GM21737 (cell line): ENCODE data around the gene PELO.

Source experiments
- ATAC-seq: cut with Tn5 transposase; IDR thresholded peaks from one replicate; pipeline ENCODE4 v1.9.1; 2021; ENCODE audit warnings: mild to moderate bottlenecking, moderate library complexity; ENCODE audit not compliant: unreplicated experiment

PELO gene

DNA sequence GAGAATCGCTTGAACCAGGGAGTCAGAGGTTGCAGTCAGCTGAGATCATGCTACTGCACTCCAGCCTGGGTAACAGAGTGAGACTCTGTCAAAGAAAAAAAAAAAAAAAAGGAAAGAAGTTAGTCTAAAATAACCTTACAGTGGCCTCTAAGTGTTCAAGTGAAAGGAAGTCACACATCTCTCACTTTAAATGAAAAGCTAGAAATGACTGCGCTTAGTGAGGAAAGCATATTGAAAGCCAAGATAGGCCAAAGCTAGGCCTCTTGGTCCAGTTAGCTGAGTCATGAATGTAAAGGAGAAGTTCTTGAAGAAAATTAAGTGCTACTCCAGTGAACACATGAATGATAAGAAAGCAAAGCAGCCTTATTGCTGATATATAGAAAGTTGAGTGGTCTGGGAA is 38.1 kb downstream of the PELO start:
- peak; percentile 89 for ATAC-seq

DNA sequence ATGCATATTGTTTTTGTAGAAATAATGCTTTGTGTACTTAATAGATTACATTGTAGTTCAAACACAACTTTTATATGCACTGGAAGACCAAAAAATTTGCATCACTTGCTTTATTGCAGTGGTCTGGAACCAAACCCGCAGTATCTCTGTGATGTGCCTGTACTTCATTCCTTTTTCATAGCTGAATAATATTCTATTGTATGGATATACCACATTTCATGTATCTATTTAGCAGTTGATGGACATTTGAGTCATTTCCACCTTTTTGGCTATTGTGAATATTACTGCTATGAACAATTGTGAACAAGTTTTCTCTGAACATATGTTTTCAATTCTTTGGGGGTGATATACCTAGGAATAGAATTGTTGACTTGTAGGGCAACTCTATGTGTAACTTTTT is 40.1 kb downstream of the PELO start:
- no peak for ATAC-seq

DNA sequence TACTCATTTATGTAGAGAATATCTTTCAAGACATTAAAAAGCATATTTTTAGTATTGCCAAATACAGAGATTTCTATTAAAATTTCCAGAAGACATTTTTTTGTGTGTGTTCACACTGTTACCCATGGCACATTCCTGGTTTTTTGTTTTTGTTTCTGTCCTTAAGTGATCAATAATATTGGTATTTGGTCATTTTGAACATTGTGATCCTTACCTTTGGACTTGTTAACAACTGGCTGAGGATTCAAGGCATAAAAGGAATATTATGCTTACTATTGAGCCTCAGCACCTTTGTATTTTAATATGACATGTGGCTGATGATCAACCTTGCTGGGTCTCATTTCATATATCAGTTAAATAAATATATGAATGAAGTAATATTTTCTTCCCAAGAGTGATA is 41.9 kb downstream of the PELO start:
- no peak for ATAC-seq

DNA sequence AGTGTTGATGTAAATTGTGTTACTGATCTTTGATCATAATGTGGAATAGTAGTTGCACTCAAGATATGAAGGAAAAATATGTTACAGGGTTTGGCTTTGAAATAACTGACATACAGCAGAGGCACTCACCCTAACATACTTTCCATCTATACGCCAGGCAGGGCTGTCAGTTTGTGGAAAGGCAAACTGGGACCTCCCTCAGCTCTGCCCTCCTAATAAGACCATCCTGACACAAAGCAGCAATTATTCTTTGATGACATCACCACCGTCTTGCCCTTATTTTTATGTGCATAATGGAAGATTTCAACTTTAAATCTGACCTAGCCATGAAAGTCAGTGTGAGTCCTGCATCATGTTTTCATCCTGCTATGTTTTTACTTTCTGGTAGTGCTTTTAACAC is 42.9 kb downstream of the PELO start:
- ATAC-seq = no peak

DNA sequence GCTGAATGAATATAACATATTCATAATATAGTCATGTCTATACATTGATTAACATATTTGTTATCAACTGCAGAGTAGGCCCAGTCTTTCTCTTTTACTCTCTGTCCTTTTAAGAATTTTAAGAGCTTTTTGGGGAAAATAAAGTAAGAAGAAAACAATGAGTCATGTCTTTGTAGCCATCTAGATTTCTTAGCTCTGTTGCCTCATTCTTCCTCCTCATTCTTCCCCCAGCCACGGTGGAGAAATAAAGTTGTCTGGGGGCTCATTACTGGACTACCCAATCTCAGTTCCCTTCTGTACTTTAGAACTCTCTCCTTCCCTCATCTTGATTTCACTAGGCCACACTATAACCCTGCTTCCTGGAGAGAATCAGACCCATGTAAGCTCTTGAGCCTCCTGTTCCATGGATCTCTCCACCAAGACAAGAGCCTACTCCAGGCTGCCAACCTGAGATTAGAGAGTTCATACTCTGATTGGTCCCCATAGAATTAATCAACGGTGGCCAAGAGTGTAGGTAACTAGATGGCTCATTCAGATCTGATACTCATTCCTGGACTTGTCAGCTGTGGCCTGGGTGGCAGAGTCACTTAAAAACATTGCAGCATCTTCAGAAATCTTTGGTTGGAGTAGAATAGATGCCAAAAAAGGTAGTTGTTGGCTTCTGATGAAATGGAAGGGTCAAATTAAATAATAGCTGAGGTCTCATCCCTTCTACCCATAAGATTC is 44.2 kb downstream of the PELO start:
- ATAC-seq = no peak

DNA sequence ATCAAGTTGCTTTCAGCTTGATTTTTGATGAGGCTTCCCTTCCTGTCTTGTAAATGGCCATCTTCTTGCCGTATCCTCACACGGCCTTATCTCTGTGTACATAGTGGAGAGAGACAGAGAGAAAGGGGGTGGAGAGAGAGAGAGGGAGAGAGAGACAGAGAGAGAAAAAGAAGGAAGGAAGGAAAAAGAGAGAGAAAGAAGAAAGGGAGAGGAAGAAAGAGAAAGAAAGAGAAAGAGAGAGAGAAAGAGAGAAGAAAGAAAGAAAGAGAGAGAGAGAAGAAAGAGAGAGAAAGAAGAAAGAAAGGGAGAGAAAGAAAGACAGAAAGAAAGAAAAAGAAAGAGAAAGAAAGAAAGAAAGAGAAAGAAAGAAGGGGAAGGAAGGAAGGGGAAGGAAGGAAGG is 46.6 kb downstream of the PELO start:
- ATAC-seq = no peak

DNA sequence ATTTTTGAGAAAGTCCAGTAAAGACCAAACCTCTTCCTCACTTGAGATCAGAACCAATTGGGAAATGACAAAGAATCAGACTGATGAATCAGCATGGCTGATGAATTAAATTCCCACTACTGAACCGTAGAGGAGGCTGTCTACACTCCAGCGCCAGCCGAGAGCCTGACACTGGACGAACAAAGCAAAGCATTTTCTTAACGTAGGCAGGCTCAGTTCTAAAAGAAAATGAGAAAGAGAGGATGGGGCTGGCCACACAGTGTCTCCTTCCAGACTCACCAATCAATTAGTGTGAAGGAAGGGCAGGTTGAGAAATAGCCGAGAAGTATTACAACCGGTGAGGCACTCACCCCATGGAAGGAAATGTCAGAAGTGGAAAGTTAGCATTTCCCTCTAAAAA is 49.4 kb downstream of the PELO start:
- ATAC-seq = no peak
